HepG2 (cell line): ENCODE measurements around the gene NINJ2. TPM values are rescaled to one million over a fixed set of nuclear protein-coding genes. Genes with fewer than 3 reads are reported as not detected.

Experiments
- AGO2 ChIP-seq: fragments of 200-400 bp; formaldehyde crosslinking; optimal IDR thresholded peaks from 2 replicates; pipeline ENCODE3; 2017; ENCODE audit warnings: mild to moderate bottlenecking, low read depth, low read length, moderate library complexity
- DNMT1 ChIP-seq: sonication (generic); formaldehyde crosslinking; IDR thresholded peaks from 2 replicates; pipeline ENCODE4 v1.5.1; 2020; ENCODE audit warnings: mild to moderate bottlenecking, missing genetic modification reagents
- FOXJ3 ChIP-seq: sonication (generic); formaldehyde crosslinking; IDR thresholded peaks from 2 replicates; pipeline ENCODE4 v1.4.0; 2020; ENCODE audit warnings: missing genetic modification reagents, mild to moderate bottlenecking, borderline replicate concordance
- HHEX ChIP-seq: IDR thresholded peaks from 2 replicates; pipeline ENCODE4 v1.6.1; 2016; ENCODE audit warnings: control low read depth
- IKZF1 ChIP-seq: fragments of 450-650 bp; IDR thresholded peaks from 2 replicates; pipeline ENCODE4 v1.7.1; 2016
- IRF2 ChIP-seq: IDR thresholded peaks from 2 replicates; pipeline ENCODE4 v1.6.1; 2018; ENCODE audit warnings: missing genetic modification reagents, missing compliant biosample characterization
- KDM2A ChIP-seq: sonication (generic); formaldehyde crosslinking; IDR thresholded peaks from 2 replicates; pipeline ENCODE4 v1.4.0; 2020; ENCODE audit warnings: low read depth, missing genetic modification reagents, borderline replicate concordance
- MAZ ChIP-seq, 2 experiments: sonication (generic) in 1 of 2; formaldehyde crosslinking in 1 of 2; IDR thresholded peaks; 2 replicates each; pipeline versions ENCODE4 v1.5.0 to v1.6.1; 2012 to 2020; ENCODE audit warnings: low read depth in 2 of 2, mild to moderate bottlenecking in 2 of 2, borderline replicate concordance in 1 of 2, improper control_type of control experiment in 1 of 2, low read length in 1 of 2, missing genetic modification reagents in 1 of 2, moderate library complexity in 1 of 2
- NCOR1 ChIP-seq: fragments of 200-600 bp; sonication (generic); IDR thresholded peaks from 2 replicates; pipeline ENCODE4 v1.7.0; 2017; ENCODE audit warnings: antibody characterized with exemption, low read length, borderline replicate concordance
- POLR2AphosphoS5 ChIP-seq: IDR thresholded peaks from 2 replicates; pipeline ENCODE4 v1.6.1; 2012; ENCODE audit warnings: low read depth, low read length
- RAD21 ChIP-seq: fragments of 450-650 bp; formaldehyde crosslinking; IDR thresholded peaks from 2 replicates; pipeline ENCODE4 v1.5.0; 2020; ENCODE audit warnings: mild to moderate bottlenecking
- REPIN1 ChIP-seq: sonication (generic); formaldehyde crosslinking; IDR thresholded peaks from 2 replicates; pipeline ENCODE4 v1.8.0; 2022; ENCODE audit warnings: missing genetic modification reagents, low read depth, mild to moderate bottlenecking, borderline replicate concordance
- SMC3 ChIP-seq: IDR thresholded peaks from 2 replicates; pipeline ENCODE4 v1.6.1; 2011; ENCODE audit warnings: low read length, improper control_type of control experiment
- SOX5 ChIP-seq: IDR thresholded peaks from 2 replicates; pipeline ENCODE4 v1.6.1; 2016; ENCODE audit warnings: borderline replicate concordance
- STAG1 ChIP-seq: sonication (generic); formaldehyde crosslinking; IDR thresholded peaks from 2 replicates; pipeline ENCODE4 v1.4.0; 2020; ENCODE audit warnings: missing genetic modification reagents
- THAP11 ChIP-seq: IDR thresholded peaks from 2 replicates; pipeline ENCODE4 v1.6.1; 2016; ENCODE audit warnings: missing biosample characterization, missing genetic modification reagents
- ZFP36 ChIP-seq: fragments of 150-350 bp; IDR thresholded peaks from 2 replicates; pipeline ENCODE4 v1.6.1; 2018; ENCODE audit warnings: borderline replicate concordance, low read length, low read depth; ENCODE audit not compliant: partially characterized antibody
- ZNF224 ChIP-seq: sonication (generic); formaldehyde crosslinking; IDR thresholded peaks from 2 replicates; pipeline ENCODE4 v1.5.0; 2020; ENCODE audit warnings: mild to moderate bottlenecking, missing genetic modification reagents
- ZNF24 ChIP-seq: fragments of 450-650 bp; IDR thresholded peaks from 2 replicates; pipeline ENCODE4 v1.6.1; 2017; ENCODE audit warnings: antibody characterized with exemption, mild to moderate bottlenecking
- ZNF451 ChIP-seq: sonication (generic); formaldehyde crosslinking; IDR thresholded peaks from 2 replicates; pipeline ENCODE4 v1.5.0; 2020; ENCODE audit warnings: mild to moderate bottlenecking, missing genetic modification reagents
- ZNF569 ChIP-seq: sonication (generic); formaldehyde crosslinking; IDR thresholded peaks from 2 replicates; pipeline ENCODE4 v1.5.0; 2020; ENCODE audit warnings: mild to moderate bottlenecking, missing genetic modification reagents, moderate library complexity, borderline replicate concordance
- ZNF678 ChIP-seq: sonication (generic); formaldehyde crosslinking; IDR thresholded peaks from 2 replicates; pipeline ENCODE4 v1.4.0; 2020; ENCODE audit warnings: mild to moderate bottlenecking, missing genetic modification reagents
- polyA plus RNA-seq, 8 experiments: library from polyadenylated mRNA; depleted of rRNA in 3 of 8; stranded (reverse) in 7 of 8; unstranded in 1 of 8; fragments of >200 nt; fragmentation: Illumina TruSeq in 4 of 8; extraction: Trizol in 4 of 8; gene quantifications; 2 replicates each; pipeline versions ENCODE4 v1.2.1 to v1.2.3, GENCODE V29; 2011 to 2016; ENCODE audit warnings: low read depth in 4 of 8, missing spikeins in 1 of 8, mixed read lengths in 1 of 8; ENCODE audit not compliant: insufficient read depth in 1 of 8
- total RNA-seq, 5 experiments: library from RNA; depleted of rRNA; stranded (reverse); fragments of >200 nt; fragmentation: Illumina TruSeq; extraction: Trizol; gene quantifications; 2 replicates each; pipeline ENCODE4 v1.2.3, GENCODE V29; 2016; ENCODE audit warnings: low read depth in 1 of 5
- TF ChIP-seq, protein P1 (sequence below): sonication (generic); formaldehyde crosslinking; IDR thresholded peaks from 2 replicates; pipeline ENCODE4 v1.4.0; 2020; ENCODE audit warnings: missing genetic modification reagents
- TF ChIP-seq, protein P2 (sequence below): IDR thresholded peaks from 2 replicates; pipeline ENCODE4 v1.6.1; 2018; ENCODE audit warnings: missing genetic modification reagents, mild to moderate bottlenecking, missing compliant biosample characterization
- TF ChIP-seq, protein P3 (sequence below): sonication (generic); formaldehyde crosslinking; IDR thresholded peaks from 2 replicates; pipeline ENCODE4 v1.4.0; 2020; ENCODE audit warnings: mild to moderate bottlenecking, missing genetic modification reagents

Gene NINJ2
- total and polyA plus RNA-seq, 2 of the 13 experiments (the other 11 are each of a cell fraction or from before 2014, with no cell fraction given), result 0.62 to 3.8 TPM

DNA sequence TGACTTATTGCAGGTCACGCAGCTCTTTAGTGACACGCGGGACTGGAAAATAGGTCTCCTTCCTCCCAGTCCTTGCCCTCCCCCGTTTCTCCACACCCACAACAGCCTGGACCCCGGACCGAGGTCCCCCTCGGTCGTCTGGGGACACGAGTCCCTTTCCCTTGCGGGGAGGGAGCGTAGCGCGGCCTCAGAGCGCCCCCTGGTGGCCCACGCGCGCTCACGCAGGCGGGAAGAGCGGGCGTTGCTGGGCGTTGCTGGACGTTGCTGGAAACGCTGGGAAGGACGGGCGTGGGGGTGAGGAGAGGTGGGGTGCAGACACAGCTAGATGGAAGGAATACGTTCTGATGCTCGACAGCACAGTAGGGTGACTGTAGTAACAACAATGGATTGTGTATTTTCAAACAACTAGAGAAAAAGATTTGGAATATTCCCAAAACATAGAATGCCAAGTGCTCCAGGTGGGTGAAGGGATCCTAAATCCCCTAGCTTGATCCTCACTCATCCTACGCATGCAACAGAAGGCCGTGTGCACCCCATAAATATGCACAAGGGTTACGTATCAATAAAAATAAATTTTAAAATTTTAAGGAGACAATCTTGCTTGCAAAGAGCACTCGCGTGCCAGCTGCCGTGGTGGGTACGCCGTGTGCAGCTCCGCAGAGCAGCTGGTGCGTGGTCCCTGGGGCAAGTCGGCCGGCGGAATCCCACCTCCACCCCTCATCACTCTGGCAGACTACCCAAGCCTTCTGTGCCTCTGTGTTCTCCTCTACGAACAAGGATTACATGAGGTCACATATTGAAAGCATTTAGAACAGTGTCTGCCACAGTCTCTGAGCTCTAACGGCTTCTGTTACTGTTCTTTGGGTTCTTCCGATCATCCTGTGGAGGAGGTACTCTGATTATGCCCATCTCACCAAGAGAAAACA lies 116.1 kb downstream of the NINJ2 start (continued):
- TF ChIP-seq ZNF569 (no peak), KDM2A (CRISPR knock-in tag) (peak; percentile 85), RAD21 (CRISPR knock-in tag) (peak; percentile 98), AGO2 (no peak), THAP11 (CRISPR knock-in tag) (0 out of 2 replicates have a peak, but pooled peaks have one; percentile 30), DNMT1 (CRISPR knock-in tag) (no peak), HHEX (CRISPR knock-in tag) (no peak), ZFP36 (no peak), IRF2 (CRISPR knock-in tag) (0 out of 2 replicates have a peak, but pooled peaks have one; percentile 22), POLR2AphosphoS5 (no peak), IKZF1 (no peak), NCOR1 (no peak), SOX5 (CRISPR knock-in tag) (0 out of 2 replicates have a peak, but pooled peaks have one; percentile 19), ZNF451 (CRISPR knock-in tag) (peak; percentile 51; the same call in 1 of the 2 replicates), MAZ (IDR thresholded peaks at IDR 0.05; ENCODE audit: borderline replicate concordance, low read depth, low read length) (peak; percentile 15; the same call in 1 of the 2 replicates), MAZ (CRISPR knock-in tag; IDR thresholded peaks at IDR 0.05; ENCODE audit: low read depth) (no peak), ZNF224 (CRISPR knock-in tag) (no peak), SMC3 (peak; percentile 73; the same call in 1 of the 2 replicates), FOXJ3 (CRISPR knock-in tag) (no peak), STAG1 (peak; percentile 95), ZNF24 (no peak), ZNF678 (CRISPR knock-in tag) (no peak), REPIN1 (CRISPR knock-in tag) (peak; percentile 58; the same call in 1 of the 2 replicates)
- TF ChIP-seq, protein P1, sequence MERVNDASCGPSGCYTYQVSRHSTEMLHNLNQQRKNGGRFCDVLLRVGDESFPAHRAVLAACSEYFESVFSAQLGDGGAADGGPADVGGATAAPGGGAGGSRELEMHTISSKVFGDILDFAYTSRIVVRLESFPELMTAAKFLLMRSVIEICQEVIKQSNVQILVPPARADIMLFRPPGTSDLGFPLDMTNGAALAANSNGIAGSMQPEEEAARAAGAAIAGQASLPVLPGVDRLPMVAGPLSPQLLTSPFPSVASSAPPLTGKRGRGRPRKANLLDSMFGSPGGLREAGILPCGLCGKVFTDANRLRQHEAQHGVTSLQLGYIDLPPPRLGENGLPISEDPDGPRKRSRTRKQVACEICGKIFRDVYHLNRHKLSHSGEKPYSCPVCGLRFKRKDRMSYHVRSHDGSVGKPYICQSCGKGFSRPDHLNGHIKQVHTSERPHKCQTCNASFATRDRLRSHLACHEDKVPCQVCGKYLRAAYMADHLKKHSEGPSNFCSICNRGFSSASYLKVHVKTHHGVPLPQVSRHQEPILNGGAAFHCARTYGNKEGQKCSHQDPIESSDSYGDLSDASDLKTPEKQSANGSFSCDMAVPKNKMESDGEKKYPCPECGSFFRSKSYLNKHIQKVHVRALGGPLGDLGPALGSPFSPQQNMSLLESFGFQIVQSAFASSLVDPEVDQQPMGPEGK (CRISPR knock-in tag), result 0 out of 2 replicates have a peak, but pooled peaks have one; percentile 27
- TF ChIP-seq, protein P2, sequence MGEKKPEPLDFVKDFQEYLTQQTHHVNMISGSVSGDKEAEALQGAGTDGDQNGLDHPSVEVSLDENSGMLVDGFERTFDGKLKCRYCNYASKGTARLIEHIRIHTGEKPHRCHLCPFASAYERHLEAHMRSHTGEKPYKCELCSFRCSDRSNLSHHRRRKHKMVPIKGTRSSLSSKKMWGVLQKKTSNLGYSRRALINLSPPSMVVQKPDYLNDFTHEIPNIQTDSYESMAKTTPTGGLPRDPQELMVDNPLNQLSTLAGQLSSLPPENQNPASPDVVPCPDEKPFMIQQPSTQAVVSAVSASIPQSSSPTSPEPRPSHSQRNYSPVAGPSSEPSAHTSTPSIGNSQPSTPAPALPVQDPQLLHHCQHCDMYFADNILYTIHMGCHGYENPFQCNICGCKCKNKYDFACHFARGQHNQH (CRISPR knock-in tag), result peak; percentile 26; the same call in 1 of the 2 replicates
- TF ChIP-seq, protein P3, sequence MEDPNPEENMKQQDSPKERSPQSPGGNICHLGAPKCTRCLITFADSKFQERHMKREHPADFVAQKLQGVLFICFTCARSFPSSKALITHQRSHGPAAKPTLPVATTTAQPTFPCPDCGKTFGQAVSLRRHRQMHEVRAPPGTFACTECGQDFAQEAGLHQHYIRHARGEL (CRISPR knock-in tag), result no peak
